Measurements from ENCODE around the gene PRKN.

- TF ChIP-seq CREB5 (CRISPR knock-in tag; IDR thresholded peaks at IDR 0.05; ENCODE audit: low read depth) (no peak), ZFP30 (CRISPR knock-in tag; IDR thresholded peaks at IDR 0.05) (no peak), PPARA (CRISPR knock-in tag; IDR thresholded peaks at IDR 0.05; ENCODE audit: borderline replicate concordance) (no peak), GLIS3 (CRISPR knock-in tag; IDR thresholded peaks at IDR 0.05) (no peak), TCF4 (CRISPR knock-in tag; IDR thresholded peaks at IDR 0.05; ENCODE audit: borderline replicate concordance) (no peak), ZFP3 (CRISPR knock-in tag; IDR thresholded peaks at IDR 0.05) (no peak), CSDC2 (CRISPR knock-in tag; IDR thresholded peaks at IDR 0.05) (no peak), PATZ1 (CRISPR knock-in tag; IDR thresholded peaks at IDR 0.05; ENCODE audit: borderline replicate concordance) (no peak), ARNTL (CRISPR knock-in tag; IDR thresholded peaks at IDR 0.05; ENCODE audit: borderline replicate concordance, low read depth) (no peak), TSHZ2 (CRISPR knock-in tag; IDR thresholded peaks at IDR 0.05) (no peak), OSR1 (CRISPR knock-in tag; IDR thresholded peaks at IDR 0.05) (no peak), CSRNP3 (CRISPR knock-in tag; IDR thresholded peaks at IDR 0.05) (no peak), BACH2 (CRISPR knock-in tag; IDR thresholded peaks at IDR 0.05; ENCODE audit: borderline replicate concordance) (no peak)
Measured at GRCh38 chr6:162178666-162179065, 548.9 kb downstream of the PRKN start.

Measured in SK-N-SH treated with all-trans-retinoic acid at 6 μM for 48 hours (cell line).